Neural progenitor cell (in vitro differentiated cells): ENCODE results near the gene RBM28.

Experiments
- EZH2 ChIP-seq: fragments of 200-600 bp; sonication (generic); IDR thresholded peaks from 2 replicates; pipeline ENCODE4 v1.6.1; 2017; ENCODE audit warnings: antibody characterized with exemption, mild to moderate bottlenecking, moderate library complexity
- EZH2phosphoT487 ChIP-seq: fragments of 200-600 bp; sonication (generic); IDR thresholded peaks from 2 replicates; pipeline ENCODE4 v1.6.1; 2017; ENCODE audit warnings: antibody characterized with exemption
- TF ChIP-seq, protein P1 (sequence below): fragments of 200-600 bp; sonication (generic); IDR thresholded peaks from 2 replicates; pipeline ENCODE4 v1.5.1; 2017; ENCODE audit warnings: antibody characterized with exemption, mild to moderate bottlenecking

DNA sequence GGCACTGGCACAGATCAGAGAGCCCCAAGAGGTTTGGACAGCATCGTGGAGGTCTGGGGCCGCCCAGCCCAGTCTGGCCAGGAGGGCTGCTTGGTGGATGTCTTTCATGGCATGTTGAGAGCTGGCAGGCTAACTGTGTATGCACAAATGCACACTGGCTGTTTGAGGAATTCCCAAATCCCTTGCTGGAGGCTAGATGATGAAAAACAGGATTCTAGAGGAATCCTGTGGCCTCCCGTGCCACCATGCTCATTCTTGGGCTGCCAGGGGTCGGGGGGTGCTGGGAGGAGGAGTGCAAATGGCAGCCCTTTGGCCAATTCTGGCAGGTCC is 76.1 kb downstream of the RBM28 start:
- TF ChIP-seq, protein P1, sequence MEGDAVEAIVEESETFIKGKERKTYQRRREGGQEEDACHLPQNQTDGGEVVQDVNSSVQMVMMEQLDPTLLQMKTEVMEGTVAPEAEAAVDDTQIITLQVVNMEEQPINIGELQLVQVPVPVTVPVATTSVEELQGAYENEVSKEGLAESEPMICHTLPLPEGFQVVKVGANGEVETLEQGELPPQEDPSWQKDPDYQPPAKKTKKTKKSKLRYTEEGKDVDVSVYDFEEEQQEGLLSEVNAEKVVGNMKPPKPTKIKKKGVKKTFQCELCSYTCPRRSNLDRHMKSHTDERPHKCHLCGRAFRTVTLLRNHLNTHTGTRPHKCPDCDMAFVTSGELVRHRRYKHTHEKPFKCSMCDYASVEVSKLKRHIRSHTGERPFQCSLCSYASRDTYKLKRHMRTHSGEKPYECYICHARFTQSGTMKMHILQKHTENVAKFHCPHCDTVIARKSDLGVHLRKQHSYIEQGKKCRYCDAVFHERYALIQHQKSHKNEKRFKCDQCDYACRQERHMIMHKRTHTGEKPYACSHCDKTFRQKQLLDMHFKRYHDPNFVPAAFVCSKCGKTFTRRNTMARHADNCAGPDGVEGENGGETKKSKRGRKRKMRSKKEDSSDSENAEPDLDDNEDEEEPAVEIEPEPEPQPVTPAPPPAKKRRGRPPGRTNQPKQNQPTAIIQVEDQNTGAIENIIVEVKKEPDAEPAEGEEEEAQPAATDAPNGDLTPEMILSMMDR, result no peak
- no peak for TF ChIP-seq EZH2
- no peak for TF ChIP-seq EZH2phosphoT487
